HepG2 (cell line): ENCODE measurements around the gene CYB5A. TPM values are rescaled to one million over a fixed set of nuclear protein-coding genes. Genes with fewer than 3 reads are reported as not detected.

Source experiments
- CAMTA2 ChIP-seq: sonication (generic); formaldehyde crosslinking; IDR thresholded peaks from 2 replicates; pipeline ENCODE4 v1.4.0; 2020; ENCODE audit warnings: mild to moderate bottlenecking, missing genetic modification reagents, borderline replicate concordance
- CBFB ChIP-seq: sonication (generic); formaldehyde crosslinking; IDR thresholded peaks from 2 replicates; pipeline ENCODE4 v1.4.0; 2020; ENCODE audit warnings: missing genetic modification reagents
- EHMT2 ChIP-seq: fragments of 200-600 bp; sonication (generic); IDR thresholded peaks from 2 replicates; pipeline ENCODE4 v1.7.0; 2017; ENCODE audit warnings: antibody characterized with exemption, low read depth, low read length, borderline replicate concordance
- FOXA1 ChIP-seq, 2 experiments: fragments of 450-650 bp in 1 of 2; sonication (generic) in 1 of 2; formaldehyde crosslinking in 1 of 2; IDR thresholded peaks; 2 replicates each; pipeline versions ENCODE4 v1.4.0 to v1.6.1; 2016 to 2020; ENCODE audit warnings: missing genetic modification reagents in 1 of 2
- FOXK2 ChIP-seq: fragments of 450-650 bp; IDR thresholded peaks from 2 replicates; pipeline ENCODE4 v1.6.1; 2016
- GABPB1 ChIP-seq: IDR thresholded peaks from 2 replicates; pipeline ENCODE4 v1.6.1; 2016; ENCODE audit warnings: mild to moderate bottlenecking, missing genetic modification reagents, moderate library complexity, missing compliant biosample characterization
- NCOA5 ChIP-seq: sonication (generic); formaldehyde crosslinking; IDR thresholded peaks from 2 replicates; pipeline ENCODE4 v1.4.0; 2020; ENCODE audit warnings: missing genetic modification reagents
- POLR2A ChIP-seq, 2 experiments: IDR thresholded peaks; 2 replicates each; pipeline ENCODE4 v1.6.1; 2011; ENCODE audit warnings: low read depth in 2 of 2, low read length in 2 of 2, mild to moderate bottlenecking in 1 of 2, moderate library complexity in 1 of 2; ENCODE audit not compliant: insufficient read depth in 1 of 2
- PPARG ChIP-seq: conservative IDR thresholded peaks from 2 replicates; pipeline ENCODE4 v1.6.1; 2016; ENCODE audit warnings: missing biosample characterization, missing genetic modification reagents
- TBX3 ChIP-seq: fragments of 450-650 bp; IDR thresholded peaks from 2 replicates; pipeline ENCODE4 v1.6.1; 2017; ENCODE audit warnings: antibody characterized with exemption, mild to moderate bottlenecking, inconsistent platforms, borderline replicate concordance
- TGIF2 ChIP-seq: IDR thresholded peaks from 2 replicates; pipeline ENCODE4 v1.6.1; 2016; ENCODE audit warnings: control low read depth, missing compliant biosample characterization
- TRIM24 ChIP-seq: sonication (generic); formaldehyde crosslinking; IDR thresholded peaks from 2 replicates; pipeline ENCODE4 v1.8.0; 2022; ENCODE audit warnings: mild to moderate bottlenecking, missing genetic modification reagents
- ZFP1 ChIP-seq: IDR thresholded peaks from 2 replicates; pipeline ENCODE4 v1.6.1; 2016
- ZNF331 ChIP-seq: sonication (generic); formaldehyde crosslinking; IDR thresholded peaks from 2 replicates; pipeline ENCODE4 v1.4.0; 2020; ENCODE audit warnings: missing genetic modification reagents
- ZNF550 ChIP-seq: sonication (generic); formaldehyde crosslinking; IDR thresholded peaks from 2 replicates; pipeline ENCODE4 v1.4.0; 2020; ENCODE audit warnings: mild to moderate bottlenecking, missing genetic modification reagents, borderline replicate concordance
- ZNF615 ChIP-seq: sonication (generic); formaldehyde crosslinking; IDR thresholded peaks from 2 replicates; pipeline ENCODE4 v1.5.0; 2020; ENCODE audit warnings: mild to moderate bottlenecking, missing genetic modification reagents, borderline replicate concordance
- ZNF737 ChIP-seq: sonication (generic); formaldehyde crosslinking; IDR thresholded peaks from 2 replicates; pipeline ENCODE4 v1.5.0; 2020; ENCODE audit warnings: missing genetic modification reagents, mild to moderate bottlenecking, borderline replicate concordance
- ZNF792 ChIP-seq: IDR thresholded peaks from 2 replicates; pipeline ENCODE4 v1.6.1; 2016
- ZNF816 ChIP-seq: sonication (generic); formaldehyde crosslinking; IDR thresholded peaks from 2 replicates; pipeline ENCODE4 v1.8.0; 2022; ENCODE audit warnings: missing genetic modification reagents, mild to moderate bottlenecking, borderline replicate concordance
- polyA plus RNA-seq, 8 experiments: library from polyadenylated mRNA; depleted of rRNA in 3 of 8; stranded (reverse) in 7 of 8; unstranded in 1 of 8; fragments of >200 nt; fragmentation: Illumina TruSeq in 4 of 8; extraction: Trizol in 4 of 8; gene quantifications; 2 replicates each; pipeline versions ENCODE4 v1.2.1 to v1.2.3, GENCODE V29; 2011 to 2016; ENCODE audit warnings: low read depth in 4 of 8, missing spikeins in 1 of 8, mixed read lengths in 1 of 8; ENCODE audit not compliant: insufficient read depth in 1 of 8
- total RNA-seq, 5 experiments: library from RNA; depleted of rRNA; stranded (reverse); fragments of >200 nt; fragmentation: Illumina TruSeq; extraction: Trizol; gene quantifications; 2 replicates each; pipeline ENCODE4 v1.2.3, GENCODE V29; 2016; ENCODE audit warnings: low read depth in 1 of 5
- TF ChIP-seq, protein P1 (sequence below): sonication (generic); formaldehyde crosslinking; conservative IDR thresholded peaks from 2 replicates; pipeline ENCODE4 v1.8.0; 2022; ENCODE audit warnings: missing genetic modification reagents
- TF ChIP-seq, protein P2 (sequence below): sonication (generic); formaldehyde crosslinking; conservative IDR thresholded peaks from 2 replicates; pipeline ENCODE4 v1.4.0; 2020; ENCODE audit warnings: mild to moderate bottlenecking, missing genetic modification reagents, moderate library complexity
- TF ChIP-seq, protein P3 (sequence below): sonication (generic); formaldehyde crosslinking; IDR thresholded peaks from 2 replicates; pipeline ENCODE4 v1.4.0; 2020; ENCODE audit warnings: missing genetic modification reagents, borderline replicate concordance
- TF ChIP-seq, protein P4 (sequence below): sonication (generic); formaldehyde crosslinking; IDR thresholded peaks from 2 replicates; pipeline ENCODE4 v1.4.0; 2020; ENCODE audit warnings: mild to moderate bottlenecking, missing genetic modification reagents
- TF ChIP-seq, protein P5 (sequence below): sonication (generic); formaldehyde crosslinking; IDR thresholded peaks from 2 replicates; pipeline ENCODE4 v1.8.0; 2023; ENCODE audit warnings: mild to moderate bottlenecking, missing genetic modification reagents

The CYB5A gene
- total and polyA plus RNA-seq, 2 of the 13 experiments (the other 11 are each of a cell fraction or from before 2014, with no cell fraction given): 215 to 356 TPM

DNA sequence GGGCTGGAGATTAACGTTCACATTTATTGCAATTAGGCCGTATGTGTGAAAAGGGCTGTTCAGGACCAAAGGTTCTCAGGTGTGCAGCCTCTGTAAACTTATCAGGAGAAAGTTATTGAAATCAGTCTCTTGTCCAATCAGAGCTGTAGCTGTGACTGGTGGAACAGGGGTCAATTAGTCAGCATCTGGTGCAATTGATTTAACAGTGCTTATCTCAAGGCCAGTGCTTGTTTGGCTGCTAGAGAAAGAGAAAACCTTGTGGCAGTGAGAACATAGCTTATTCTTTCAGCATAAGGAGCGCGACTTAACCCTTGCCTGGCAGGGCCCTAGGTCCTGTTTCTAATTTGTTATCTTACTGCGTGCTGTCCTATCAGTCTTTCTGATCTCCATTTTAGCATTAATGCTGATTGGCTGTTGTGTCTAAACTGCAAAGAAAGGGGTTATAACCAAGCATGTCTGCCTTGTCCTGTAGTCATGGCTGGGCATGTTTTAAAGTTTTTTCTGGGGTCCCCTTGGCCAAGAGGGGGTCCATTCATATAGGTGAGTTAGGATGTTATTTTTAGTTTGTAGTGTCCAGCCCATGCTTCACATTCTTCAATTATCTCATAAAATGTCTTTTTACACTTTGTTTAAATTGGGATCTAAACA lies 66.4 kb downstream of the CYB5A start (continued):
- TF ChIP-seq, protein P1, sequence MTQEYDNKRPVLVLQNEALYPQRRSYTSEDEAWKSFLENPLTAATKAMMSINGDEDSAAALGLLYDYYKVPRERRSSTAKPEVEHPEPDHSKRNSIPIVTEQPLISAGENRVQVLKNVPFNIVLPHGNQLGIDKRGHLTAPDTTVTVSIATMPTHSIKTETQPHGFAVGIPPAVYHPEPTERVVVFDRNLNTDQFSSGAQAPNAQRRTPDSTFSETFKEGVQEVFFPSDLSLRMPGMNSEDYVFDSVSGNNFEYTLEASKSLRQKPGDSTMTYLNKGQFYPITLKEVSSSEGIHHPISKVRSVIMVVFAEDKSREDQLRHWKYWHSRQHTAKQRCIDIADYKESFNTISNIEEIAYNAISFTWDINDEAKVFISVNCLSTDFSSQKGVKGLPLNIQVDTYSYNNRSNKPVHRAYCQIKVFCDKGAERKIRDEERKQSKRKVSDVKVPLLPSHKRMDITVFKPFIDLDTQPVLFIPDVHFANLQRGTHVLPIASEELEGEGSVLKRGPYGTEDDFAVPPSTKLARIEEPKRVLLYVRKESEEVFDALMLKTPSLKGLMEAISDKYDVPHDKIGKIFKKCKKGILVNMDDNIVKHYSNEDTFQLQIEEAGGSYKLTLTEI: no peak
- TF ChIP-seq ZNF331 (CRISPR knock-in tag) (no peak), FOXA1 (IDR thresholded peaks at IDR 0.05) (no peak), FOXA1 (CRISPR knock-in tag; IDR thresholded peaks at IDR 0.05) (0 out of 2 replicates have a peak, but pooled peaks have one; percentile 29), ZNF550 (CRISPR knock-in tag) (no peak), CAMTA2 (no peak), ZNF737 (CRISPR knock-in tag) (no peak), POLR2A (IDR thresholded peaks at IDR 0.05; ENCODE audit: insufficient read depth in 1 of 2, low read depth in 2 of 2, low read length in 2 of 2) (no peak), ZNF615 (CRISPR knock-in tag) (no peak), TGIF2 (CRISPR knock-in tag) (no peak), CBFB (CRISPR knock-in tag) (no peak), TBX3 (peak; percentile 69; the same call in 1 of the 2 replicates), TRIM24 (CRISPR knock-in tag) (no peak), PPARG (CRISPR knock-in tag) (peak; percentile 79), EHMT2 (no peak), FOXK2 (no peak), ZNF792 (0 out of 2 replicates have a peak, but pooled peaks have one; percentile 19), ZNF816 (CRISPR knock-in tag) (no peak), NCOA5 (CRISPR knock-in tag) (no peak), ZFP1 (CRISPR knock-in tag) (no peak), GABPB1 (CRISPR knock-in tag) (no peak)
- TF ChIP-seq, protein P2, sequence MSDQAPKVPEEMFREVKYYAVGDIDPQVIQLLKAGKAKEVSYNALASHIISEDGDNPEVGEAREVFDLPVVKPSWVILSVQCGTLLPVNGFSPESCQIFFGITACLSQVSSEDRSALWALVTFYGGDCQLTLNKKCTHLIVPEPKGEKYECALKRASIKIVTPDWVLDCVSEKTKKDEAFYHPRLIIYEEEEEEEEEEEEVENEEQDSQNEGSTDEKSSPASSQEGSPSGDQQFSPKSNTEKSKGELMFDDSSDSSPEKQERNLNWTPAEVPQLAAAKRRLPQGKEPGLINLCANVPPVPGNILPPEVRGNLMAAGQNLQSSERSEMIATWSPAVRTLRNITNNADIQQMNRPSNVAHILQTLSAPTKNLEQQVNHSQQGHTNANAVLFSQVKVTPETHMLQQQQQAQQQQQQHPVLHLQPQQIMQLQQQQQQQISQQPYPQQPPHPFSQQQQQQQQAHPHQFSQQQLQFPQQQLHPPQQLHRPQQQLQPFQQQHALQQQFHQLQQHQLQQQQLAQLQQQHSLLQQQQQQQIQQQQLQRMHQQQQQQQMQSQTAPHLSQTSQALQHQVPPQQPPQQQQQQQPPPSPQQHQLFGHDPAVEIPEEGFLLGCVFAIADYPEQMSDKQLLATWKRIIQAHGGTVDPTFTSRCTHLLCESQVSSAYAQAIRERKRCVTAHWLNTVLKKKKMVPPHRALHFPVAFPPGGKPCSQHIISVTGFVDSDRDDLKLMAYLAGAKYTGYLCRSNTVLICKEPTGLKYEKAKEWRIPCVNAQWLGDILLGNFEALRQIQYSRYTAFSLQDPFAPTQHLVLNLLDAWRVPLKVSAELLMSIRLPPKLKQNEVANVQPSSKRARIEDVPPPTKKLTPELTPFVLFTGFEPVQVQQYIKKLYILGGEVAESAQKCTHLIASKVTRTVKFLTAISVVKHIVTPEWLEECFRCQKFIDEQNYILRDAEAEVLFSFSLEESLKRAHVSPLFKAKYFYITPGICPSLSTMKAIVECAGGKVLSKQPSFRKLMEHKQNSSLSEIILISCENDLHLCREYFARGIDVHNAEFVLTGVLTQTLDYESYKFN (CRISPR knock-in tag): peak; percentile 92
- TF ChIP-seq, protein P3, sequence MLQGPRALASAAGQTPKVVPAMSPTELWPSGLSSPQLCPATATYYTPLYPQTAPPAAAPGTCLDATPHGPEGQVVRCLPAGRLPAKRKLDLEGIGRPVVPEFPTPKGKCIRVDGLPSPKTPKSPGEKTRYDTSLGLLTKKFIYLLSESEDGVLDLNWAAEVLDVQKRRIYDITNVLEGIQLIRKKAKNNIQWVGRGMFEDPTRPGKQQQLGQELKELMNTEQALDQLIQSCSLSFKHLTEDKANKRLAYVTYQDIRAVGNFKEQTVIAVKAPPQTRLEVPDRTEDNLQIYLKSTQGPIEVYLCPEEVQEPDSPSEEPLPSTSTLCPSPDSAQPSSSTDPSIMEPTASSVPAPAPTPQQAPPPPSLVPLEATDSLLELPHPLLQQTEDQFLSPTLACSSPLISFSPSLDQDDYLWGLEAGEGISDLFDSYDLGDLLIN (CRISPR knock-in tag): no peak
- TF ChIP-seq, protein P4, sequence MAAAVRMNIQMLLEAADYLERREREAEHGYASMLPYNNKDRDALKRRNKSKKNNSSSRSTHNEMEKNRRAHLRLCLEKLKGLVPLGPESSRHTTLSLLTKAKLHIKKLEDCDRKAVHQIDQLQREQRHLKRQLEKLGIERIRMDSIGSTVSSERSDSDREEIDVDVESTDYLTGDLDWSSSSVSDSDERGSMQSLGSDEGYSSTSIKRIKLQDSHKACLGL: no peak
- TF ChIP-seq, protein P5, sequence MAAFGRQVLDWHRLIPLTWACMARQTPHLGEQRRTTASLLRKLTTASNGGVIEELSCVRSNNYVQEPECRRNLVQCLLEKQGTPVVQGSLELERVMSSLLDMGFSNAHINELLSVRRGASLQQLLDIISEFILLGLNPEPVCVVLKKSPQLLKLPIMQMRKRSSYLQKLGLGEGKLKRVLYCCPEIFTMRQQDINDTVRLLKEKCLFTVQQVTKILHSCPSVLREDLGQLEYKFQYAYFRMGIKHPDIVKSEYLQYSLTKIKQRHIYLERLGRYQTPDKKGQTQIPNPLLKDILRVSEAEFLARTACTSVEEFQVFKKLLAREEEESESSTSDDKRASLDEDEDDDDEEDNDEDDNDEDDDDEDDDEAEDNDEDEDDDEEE (CRISPR knock-in tag): 0 out of 2 replicates have a peak, but pooled peaks have one; percentile 65
